WTC11 (cell line): ENCODE results near the gene DNM3. TPM values are rescaled to one million over a fixed set of nuclear protein-coding genes. Genes with fewer than 3 reads are reported as not detected.

ENCODE experiments used
- ATAC-seq: fragments of 200-7000 bp; cut with Tn5 transposase; 2 replicates; pipeline ENCODE4 v1.10.0; 2021; ENCODE audit warnings: mild to moderate bottlenecking, moderate library complexity
- CTCF ChIA-PET: fragments of 300-600 bp; sonication (Branson Sonifier 250); formaldehyde crosslinking; loops from one replicate; lab custom pipeline; 2021; ENCODE audit warnings: antibody characterized with exemption; lab: Charles Lee
- POLR2A ChIA-PET: fragments of 350-600 bp; sonication (Branson Sonifier 250); formaldehyde crosslinking; loops from one replicate; lab custom pipeline; 2021; ENCODE audit warnings: antibody characterized with exemption; lab: Charles Lee
- DNase-seq: peaks from one replicate; pipeline ENCODE4 v3.0.0; 2021; ENCODE audit warnings: low spot score
- H3K27ac Mint-ChIP-seq: 2 replicates; pipeline ENCODE4 v1.8.0; 2021; ENCODE audit warnings: mixed read lengths
- H3K27me3 Mint-ChIP-seq: 2 replicates; pipeline ENCODE4 v1.8.0; 2021; ENCODE audit warnings: low read depth, mild to moderate bottlenecking, moderate library complexity, mixed read lengths
- H3K36me3 Mint-ChIP-seq: 2 replicates; pipeline ENCODE4 v1.8.0; 2021; ENCODE audit warnings: mixed read lengths
- H3K4me1 Mint-ChIP-seq: 2 replicates; pipeline ENCODE4 v1.8.0; 2022; ENCODE audit warnings: mixed read lengths
- H3K4me3 Mint-ChIP-seq: 2 replicates; pipeline ENCODE4 v1.8.0; 2021; ENCODE audit warnings: mild to moderate bottlenecking, moderate library complexity, mixed read lengths
- H3K9me3 Mint-ChIP-seq: 2 replicates; pipeline ENCODE4 v1.8.0; 2021; ENCODE audit warnings: mixed read lengths
- ARID4B ChIP-seq: sonication (generic); formaldehyde crosslinking; IDR thresholded peaks from 2 replicates; pipeline ENCODE4 v1.8.0; 2023; ENCODE audit warnings: missing genetic modification reagents, mild to moderate bottlenecking, borderline replicate concordance
- ETV6 ChIP-seq: sonication (generic); formaldehyde crosslinking; IDR thresholded peaks from 2 replicates; pipeline ENCODE4 v1.8.1; 2022; ENCODE audit warnings: mild to moderate bottlenecking, missing genetic modification reagents
- FOXP4 ChIP-seq: sonication (generic); formaldehyde crosslinking; IDR thresholded peaks from 2 replicates; pipeline ENCODE4 v1.8.0; 2022; ENCODE audit warnings: mild to moderate bottlenecking, missing genetic modification reagents
- HMGA2 ChIP-seq: fragments of 250-450 bp; sonication (Bioruptor Pico); IDR thresholded peaks from 2 replicates; pipeline ENCODE4 v1.4.0; 2021; ENCODE audit warnings: mild to moderate bottlenecking, moderate library complexity
- JUN ChIP-seq: sonication (generic); formaldehyde crosslinking; IDR thresholded peaks from 2 replicates; pipeline ENCODE4 v1.8.0; 2023; ENCODE audit warnings: mild to moderate bottlenecking, missing genetic modification reagents
- MLX ChIP-seq: sonication (generic); formaldehyde crosslinking; IDR thresholded peaks from 2 replicates; pipeline ENCODE4 v1.8.1; 2023; ENCODE audit warnings: mild to moderate bottlenecking, missing genetic modification reagents, moderate library complexity
- ZNF423 ChIP-seq: fragments of 250-450 bp; sonication (Bioruptor Pico); IDR thresholded peaks from 2 replicates; pipeline ENCODE4 v2.1.2; 2022; ENCODE audit warnings: mild to moderate bottlenecking, moderate library complexity
- ZNF532 ChIP-seq: fragments of 250-450 bp; sonication (Bioruptor Pico); IDR thresholded peaks from 2 replicates; pipeline ENCODE4 v1.9.0; 2021; ENCODE audit warnings: mild to moderate bottlenecking, borderline replicate concordance
- ZSCAN18 ChIP-seq: fragments of 250-450 bp; sonication (Bioruptor Pico); IDR thresholded peaks from 2 replicates; pipeline ENCODE4 v2.1.2; 2022; ENCODE audit warnings: mild to moderate bottlenecking, moderate library complexity
- total RNA-seq: library from RNA; stranded (reverse); gene quantifications from 3 replicates; pipeline ENCODE4 v1.2.3, GENCODE V29; 2021

DNM3 gene
- total RNA-seq, 1 experiment from 2014 or later = 1.9 TPM

GRCh38 chr1:172342584-172343239 is 501.4 kb downstream of the DNM3 start (continued):
- TF ChIP-seq FOXP4 (CRISPR knock-in tag) = no peak
- TF ChIP-seq HMGA2 = no peak
- TF ChIP-seq ETV6 (CRISPR knock-in tag) = no peak
- TF ChIP-seq JUN (CRISPR knock-in tag) = no peak
- no peak for TF ChIP-seq ZNF423 (CRISPR knock-in tag)
- TF ChIP-seq ARID4B (CRISPR knock-in tag) = no peak

- H3K4me1 Mint-ChIP-seq = peaks cover 19% of the 10 kb centered on the region
- peaks cover 21% of the 10 kb centered on the region for H3K36me3 Mint-ChIP-seq
- no peak overlapping the region for H3K4me3 Mint-ChIP-seq
- TF ChIP-seq ZSCAN18 (CRISPR knock-in tag) = no peak
- TF ChIP-seq ZNF532 = no peak
- TF ChIP-seq MLX (CRISPR knock-in tag) = no peak
- ATAC-seq = no peak
- H3K9me3 Mint-ChIP-seq = peaks cover 30% of the 10 kb centered on the region
- no peaks in the 10 kb centered on the region for H3K27me3 Mint-ChIP-seq
- no peak overlapping the region for H3K27ac Mint-ChIP-seq
- no peak for DNase-seq
- POLR2A ChIA-PET = no interaction called here
- CTCF ChIA-PET = interaction anchor here (1.4 kb wide), 1 partner anchor 16 kb away, joined by 7 read pairs; no protein-coding TSS in a partner anchor
These were observed 502.2 kb downstream of the DNM3 start for GRCh38 chr1:172343240-172344160.
